HepG2 (cell line): Measurements from ENCODE around the gene SETD1B. TPM values are rescaled to one million over a fixed set of nuclear protein-coding genes. Genes with fewer than 3 reads are reported as not detected.

Experiments
- ATF6 ChIP-seq: sonication (generic); formaldehyde crosslinking; conservative IDR thresholded peaks from 2 replicates; pipeline ENCODE4 v1.4.0; 2020; ENCODE audit warnings: missing genetic modification reagents
- ESRRA ChIP-seq: sonication (generic); formaldehyde crosslinking; IDR thresholded peaks from 2 replicates; pipeline ENCODE4 v1.5.1; 2020; ENCODE audit warnings: mild to moderate bottlenecking, low read depth, missing genetic modification reagents
- HMG20A ChIP-seq: IDR thresholded peaks from 2 replicates; pipeline ENCODE4 v1.6.1; 2016; ENCODE audit warnings: borderline replicate concordance
- MNT ChIP-seq: fragments of 450-650 bp; IDR thresholded peaks from 2 replicates; pipeline ENCODE4 v1.6.1; 2016
- SMAD3 ChIP-seq: sonication (generic); formaldehyde crosslinking; IDR thresholded peaks from 2 replicates; pipeline ENCODE4 v1.4.0; 2020; ENCODE audit warnings: missing genetic modification reagents
- ZBTB10 ChIP-seq: sonication (generic); formaldehyde crosslinking; IDR thresholded peaks from 2 replicates; pipeline ENCODE4 v1.4.0; 2020; ENCODE audit warnings: missing genetic modification reagents, borderline replicate concordance
- ZBTB40 ChIP-seq, 2 experiments: fragments of 450-650 bp in 1 of 2; sonication (generic) in 1 of 2; formaldehyde crosslinking in 1 of 2; IDR thresholded peaks; 2 replicates each; pipeline versions ENCODE4 v1.6.1 to v1.8.0; 2016 to 2022; ENCODE audit warnings: antibody characterized with exemption in 1 of 2, mild to moderate bottlenecking in 1 of 2, missing genetic modification reagents in 1 of 2
- ZNF44 ChIP-seq: sonication (generic); formaldehyde crosslinking; IDR thresholded peaks from 2 replicates; pipeline ENCODE4 v1.5.1; 2020; ENCODE audit warnings: mild to moderate bottlenecking, missing genetic modification reagents
- ZNF790 ChIP-seq: sonication (generic); formaldehyde crosslinking; IDR thresholded peaks from 2 replicates; pipeline ENCODE4 v1.8.0; 2022; ENCODE audit warnings: missing genetic modification reagents, mild to moderate bottlenecking, borderline replicate concordance
- polyA plus RNA-seq, 8 experiments: library from polyadenylated mRNA; depleted of rRNA in 3 of 8; stranded (reverse) in 7 of 8; unstranded in 1 of 8; fragments of >200 nt; fragmentation: Illumina TruSeq in 4 of 8; extraction: Trizol in 4 of 8; gene quantifications; 2 replicates each; pipeline versions ENCODE4 v1.2.1 to v1.2.3, GENCODE V29; 2011 to 2016; ENCODE audit warnings: low read depth in 4 of 8, missing spikeins in 1 of 8, mixed read lengths in 1 of 8; ENCODE audit not compliant: insufficient read depth in 1 of 8
- total RNA-seq, 5 experiments: library from RNA; depleted of rRNA; stranded (reverse); fragments of >200 nt; fragmentation: Illumina TruSeq; extraction: Trizol; gene quantifications; 2 replicates each; pipeline ENCODE4 v1.2.3, GENCODE V29; 2016; ENCODE audit warnings: low read depth in 1 of 5
- TF ChIP-seq, protein P1 (sequence below), 2 experiments: fragments of 450-650 bp in 1 of 2; sonication (generic) in 1 of 2; formaldehyde crosslinking; IDR thresholded peaks; 2 replicates each; pipeline versions ENCODE4 v1.5.0 to v1.8.0; 2020 to 2022; ENCODE audit warnings: mild to moderate bottlenecking in 1 of 2, missing genetic modification reagents in 1 of 2

The SETD1B gene
- total and polyA plus RNA-seq, 2 of the 13 experiments (the other 11 are each of a cell fraction or from before 2014, with no cell fraction given) = 1.1 to 1.4 TPM

GRCh38 chr12:121795034-121795968, 8.5 kb upstream of the SETD1B start (continued):
- TF ChIP-seq ZBTB40 (IDR thresholded peaks at IDR 0.05) (no peak), ZBTB40 (CRISPR knock-in tag; IDR thresholded peaks at IDR 0.05) (0 out of 2 replicates have a peak, but pooled peaks have one; percentile 47), ESRRA (CRISPR knock-in tag) (no peak), MNT (no peak), HMG20A (CRISPR knock-in tag) (no peak), ZNF790 (no peak), ZBTB10 (CRISPR knock-in tag) (peak; percentile 93), ZNF44 (CRISPR knock-in tag) (no peak), SMAD3 (CRISPR knock-in tag) (0 out of 2 replicates have a peak, but pooled peaks have one; percentile 33), ATF6 (CRISPR knock-in tag) (no peak)
- TF ChIP-seq, protein P1, sequence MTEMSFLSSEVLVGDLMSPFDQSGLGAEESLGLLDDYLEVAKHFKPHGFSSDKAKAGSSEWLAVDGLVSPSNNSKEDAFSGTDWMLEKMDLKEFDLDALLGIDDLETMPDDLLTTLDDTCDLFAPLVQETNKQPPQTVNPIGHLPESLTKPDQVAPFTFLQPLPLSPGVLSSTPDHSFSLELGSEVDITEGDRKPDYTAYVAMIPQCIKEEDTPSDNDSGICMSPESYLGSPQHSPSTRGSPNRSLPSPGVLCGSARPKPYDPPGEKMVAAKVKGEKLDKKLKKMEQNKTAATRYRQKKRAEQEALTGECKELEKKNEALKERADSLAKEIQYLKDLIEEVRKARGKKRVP (CRISPR knock-in tag; IDR thresholded peaks at IDR 0.05) = no peak
